ENCODE data around the gene DGCR6. TPM values are rescaled to one million over a fixed set of nuclear protein-coding genes. Genes with fewer than 3 reads are reported as not detected.
"Not testable (repeated sequence)": the region's sequence is repeated elsewhere in the genome, so short reads cannot be mapped to it uniquely, and the experiment has no call there.

DGCR6 gene
- total RNA-seq, result 10 to 100 TPM in 1 of 4 donors, 1 to 10 TPM in 3; 5.4 to 33.3 (median 7.9) TPM

DNA sequence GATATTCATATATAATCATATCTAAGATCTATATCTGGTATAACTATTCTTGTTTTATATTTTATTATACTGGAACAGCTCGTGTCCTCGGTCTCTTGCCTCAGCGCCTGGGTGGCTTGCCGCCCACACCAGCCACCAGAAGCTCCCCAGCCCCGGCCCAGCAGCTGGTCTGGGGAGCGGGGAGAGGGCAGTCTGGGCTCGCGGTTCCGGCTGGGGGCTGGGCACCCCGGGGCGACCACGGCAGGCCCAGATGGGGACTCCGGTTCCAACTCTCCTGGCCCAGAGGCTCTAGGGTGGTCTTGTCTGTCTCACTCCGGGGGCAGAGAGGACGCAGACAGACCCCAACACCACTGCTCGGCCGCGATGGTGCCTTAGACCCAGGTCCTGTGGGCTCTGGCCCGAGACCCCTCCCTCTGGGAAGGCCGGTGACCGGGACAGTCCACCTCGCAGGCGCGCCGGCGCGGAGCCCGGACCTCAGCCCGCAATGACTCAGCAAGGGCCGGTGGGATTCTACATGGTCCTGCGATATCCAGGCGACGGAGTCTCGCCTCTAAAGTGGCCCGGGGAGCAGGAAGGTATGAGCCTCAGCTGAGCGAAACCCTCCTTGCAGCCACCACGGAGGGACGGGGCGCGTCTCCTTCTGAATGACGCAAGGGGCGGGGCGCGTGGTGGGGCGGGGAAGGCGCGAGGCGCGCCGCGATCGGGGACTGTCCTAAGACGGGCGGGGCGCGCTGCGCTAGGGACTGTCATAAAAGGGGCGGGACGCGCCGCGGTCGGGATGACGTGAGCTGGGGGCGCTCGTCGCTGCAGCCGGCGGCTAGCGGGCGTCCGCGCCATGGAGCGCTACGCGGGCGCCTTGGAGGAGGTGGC lies at the start of gene DGCR6:
TSS of gene DGCR6 (plus strand) at position 781 of the 870 bp plus-strand sequence. CDS start at position 836, 55 bp downstream.
- intact Hi-C loops (cut with DNase I), result no loop called here
- no peaks in the 10 kb centered on the region for H3K27me3 ChIP-seq
- no peaks in the 10 kb centered on the region for H3K36me3 ChIP-seq
- peak in 1 of 2 donors; percentile 27 for DNase-seq
- no peak within 1 kb of the TSS for H3K4me3 ChIP-seq (replicated peaks in 1 of 3)
- H3K9me3 ChIP-seq, result no peaks in the 10 kb centered on the region
- no peaks in the 10 kb centered on the region for H3K4me1 ChIP-seq
- WGBS, 2 donors, result no CpG with 5 or more reads among the region's 77 CpGs
- no peak within 1 kb of the TSS for H3K27ac ChIP-seq
- TF ChIP-seq POLR2A (IDR thresholded peaks at IDR 0.05), result no peak
- TF ChIP-seq, protein P1, sequence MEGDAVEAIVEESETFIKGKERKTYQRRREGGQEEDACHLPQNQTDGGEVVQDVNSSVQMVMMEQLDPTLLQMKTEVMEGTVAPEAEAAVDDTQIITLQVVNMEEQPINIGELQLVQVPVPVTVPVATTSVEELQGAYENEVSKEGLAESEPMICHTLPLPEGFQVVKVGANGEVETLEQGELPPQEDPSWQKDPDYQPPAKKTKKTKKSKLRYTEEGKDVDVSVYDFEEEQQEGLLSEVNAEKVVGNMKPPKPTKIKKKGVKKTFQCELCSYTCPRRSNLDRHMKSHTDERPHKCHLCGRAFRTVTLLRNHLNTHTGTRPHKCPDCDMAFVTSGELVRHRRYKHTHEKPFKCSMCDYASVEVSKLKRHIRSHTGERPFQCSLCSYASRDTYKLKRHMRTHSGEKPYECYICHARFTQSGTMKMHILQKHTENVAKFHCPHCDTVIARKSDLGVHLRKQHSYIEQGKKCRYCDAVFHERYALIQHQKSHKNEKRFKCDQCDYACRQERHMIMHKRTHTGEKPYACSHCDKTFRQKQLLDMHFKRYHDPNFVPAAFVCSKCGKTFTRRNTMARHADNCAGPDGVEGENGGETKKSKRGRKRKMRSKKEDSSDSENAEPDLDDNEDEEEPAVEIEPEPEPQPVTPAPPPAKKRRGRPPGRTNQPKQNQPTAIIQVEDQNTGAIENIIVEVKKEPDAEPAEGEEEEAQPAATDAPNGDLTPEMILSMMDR (IDR thresholded peaks at IDR 0.05), result no peak

DNA sequence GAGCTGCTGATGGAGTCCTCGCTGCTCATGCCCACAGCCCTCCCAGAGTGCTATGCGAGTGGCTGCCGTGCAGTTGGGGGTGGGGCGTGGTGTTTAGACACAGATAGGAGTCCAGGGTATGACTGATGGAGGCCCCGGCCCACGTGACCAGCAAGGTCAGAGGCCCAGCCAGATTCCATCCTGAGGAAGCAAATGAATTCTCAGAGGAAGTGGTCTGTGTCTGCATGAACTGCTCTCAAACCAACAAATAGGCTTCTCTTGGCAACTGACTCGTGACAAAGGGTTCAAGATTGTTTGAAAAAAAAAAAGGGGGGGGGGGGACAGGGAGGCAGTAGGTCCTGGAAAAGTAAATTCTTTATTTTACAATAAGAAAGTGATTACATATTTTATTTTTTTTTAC lies 46.8 kb upstream of the DGCR6 start:
- H3K27me3 ChIP-seq; H3K4me1 ChIP-seq; H3K36me3 ChIP-seq; DNase-seq; H3K27ac ChIP-seq; H3K9me3 ChIP-seq; intact Hi-C loops (cut with DNase I); H3K4me3 ChIP-seq (replicated peaks in 1 of 3): not testable (repeated sequence)
- 0 to 31% methylated on average over 1 of the region's 7 CpGs for WGBS, 2 donors

DNA sequence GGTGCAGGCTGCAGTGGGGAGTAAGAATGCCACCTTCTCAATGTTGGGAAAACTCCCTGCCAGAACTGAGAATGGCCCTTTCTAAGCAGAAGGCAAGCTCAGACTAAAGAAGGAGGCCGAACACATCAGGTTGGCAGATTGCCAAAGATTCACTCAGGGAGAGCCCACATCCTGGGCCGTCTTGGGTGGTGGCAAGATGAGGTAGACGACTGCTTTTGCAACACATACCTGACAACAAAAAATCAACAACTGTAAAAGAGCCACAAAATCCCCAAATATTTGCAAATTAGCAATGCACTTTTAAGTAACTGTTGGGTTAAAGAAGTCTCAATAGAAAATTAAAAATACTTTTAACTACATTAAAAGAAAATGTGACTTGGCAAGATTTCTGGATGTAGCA lies 24.9 kb upstream of the DGCR6 start:
- H3K36me3 ChIP-seq; H3K27ac ChIP-seq; H3K4me1 ChIP-seq; intact Hi-C loops (cut with DNase I); H3K4me3 ChIP-seq (replicated peaks in 1 of 3); H3K27me3 ChIP-seq; H3K9me3 ChIP-seq: not testable (repeated sequence)
- WGBS, 2 donors, result 28 to 56% methylated on average over 3 of the region's 3 CpGs
- peak; percentile 1 to 5 for DNase-seq

DNA sequence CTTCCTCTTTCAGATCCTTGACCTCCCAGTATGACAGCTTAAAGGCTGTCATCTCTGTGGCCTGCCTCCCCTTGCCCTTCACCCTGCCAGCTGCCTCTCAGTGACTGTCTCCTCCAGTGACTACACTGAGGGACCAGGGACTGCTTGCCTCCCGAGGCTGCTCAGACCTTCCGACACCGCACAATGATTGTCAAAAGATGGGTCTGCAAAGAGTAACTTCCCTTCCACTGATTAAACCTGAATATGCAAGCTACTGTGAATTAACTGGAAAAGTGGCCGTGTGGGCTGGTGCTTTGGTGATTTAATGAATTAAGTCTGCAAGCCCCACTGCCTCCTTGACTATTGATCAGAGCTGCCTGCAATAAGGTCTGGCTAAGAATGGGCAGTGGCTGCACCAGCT lies 21.7 kb upstream of the DGCR6 start:
- H3K9me3 ChIP-seq; H3K4me3 ChIP-seq (replicated peaks in 1 of 3); H3K27me3 ChIP-seq; H3K27ac ChIP-seq; intact Hi-C loops (cut with DNase I); DNase-seq; H3K36me3 ChIP-seq; H3K4me1 ChIP-seq: not testable (repeated sequence)
- WGBS, 2 donors, result 74 to 85% methylated on average over 3 to 4 of the region's 4 CpGs

DNA sequence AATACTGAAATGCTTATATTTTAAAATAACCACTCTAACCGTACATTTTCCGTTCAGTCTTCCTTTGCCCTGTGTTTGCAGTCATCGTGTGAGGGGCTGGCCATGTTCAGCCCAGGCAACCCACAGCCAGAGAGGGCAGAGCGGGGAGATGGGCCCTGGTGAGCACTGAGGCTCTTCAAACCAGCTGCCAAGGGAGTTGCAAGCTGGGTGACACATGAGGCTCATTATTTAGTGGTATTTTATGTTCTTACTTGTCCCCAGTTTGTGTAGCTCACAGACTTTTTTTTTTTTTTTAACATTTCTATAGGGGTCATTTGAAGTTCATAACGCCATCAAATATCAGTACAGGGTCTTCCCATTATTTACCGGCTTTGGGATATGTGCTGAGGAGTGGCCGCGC lies 18.0 kb upstream of the DGCR6 start:
- H3K27ac ChIP-seq, result no peak overlapping the region
- H3K4me3 ChIP-seq (replicated peaks in 1 of 3), result no peak overlapping the region
- no peaks in the 10 kb centered on the region for H3K9me3 ChIP-seq
- H3K27me3 ChIP-seq, result no peaks in the 10 kb centered on the region
- DNase-seq, result no peak
- H3K4me1 ChIP-seq, result no peaks in the 10 kb centered on the region
- no peak for TF ChIP-seq POLR2A (IDR thresholded peaks at IDR 0.05)
- TF ChIP-seq, protein P1 (IDR thresholded peaks at IDR 0.05), result no peak
- no peaks in the 10 kb centered on the region for H3K36me3 ChIP-seq
- intact Hi-C loops (cut with DNase I), result no loop called here
- WGBS, 2 donors, result 92% methylated on average over 1 of the region's 8 CpGs; no CpG with 5 or more reads in 1 of the 2 donors

DNA sequence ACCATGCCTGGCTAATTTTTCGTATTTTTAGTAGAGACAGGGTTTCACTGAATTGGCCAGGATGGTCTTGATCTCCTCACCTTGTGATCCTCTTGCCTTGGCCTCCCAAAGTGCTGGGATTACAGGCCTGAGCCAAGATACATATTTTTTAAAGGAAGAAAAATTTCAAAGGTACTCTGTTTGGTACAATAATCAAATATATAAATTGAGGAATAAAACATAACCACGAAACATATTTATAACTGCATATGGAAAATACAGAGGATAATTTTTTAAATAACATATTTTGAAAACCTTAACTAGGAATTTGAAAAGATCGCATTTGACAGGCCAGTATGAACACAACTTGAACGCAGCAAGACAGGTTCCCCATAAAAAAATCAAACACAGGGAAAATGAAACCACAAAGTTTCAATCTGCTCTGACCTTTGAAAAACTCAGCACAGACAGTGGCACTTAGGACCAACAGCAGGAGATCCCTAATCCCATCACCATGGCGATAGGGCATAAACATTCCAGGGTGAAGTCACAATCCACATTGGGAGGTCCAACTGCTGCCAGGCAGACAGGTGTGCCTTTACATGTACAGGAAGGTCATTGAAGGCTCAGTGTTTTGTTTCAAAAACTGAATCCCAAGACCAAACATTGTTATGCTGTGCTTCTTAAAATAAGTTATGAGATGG lies 15.5 kb upstream of the DGCR6 start:
- H3K27me3 ChIP-seq; DNase-seq; intact Hi-C loops (cut with DNase I); H3K4me1 ChIP-seq; H3K4me3 ChIP-seq (replicated peaks in 1 of 3); H3K9me3 ChIP-seq; H3K36me3 ChIP-seq; H3K27ac ChIP-seq: not testable (repeated sequence)
- 92 to 100% methylated on average over 1 of the region's 5 CpGs for WGBS, 2 donors

DNA sequence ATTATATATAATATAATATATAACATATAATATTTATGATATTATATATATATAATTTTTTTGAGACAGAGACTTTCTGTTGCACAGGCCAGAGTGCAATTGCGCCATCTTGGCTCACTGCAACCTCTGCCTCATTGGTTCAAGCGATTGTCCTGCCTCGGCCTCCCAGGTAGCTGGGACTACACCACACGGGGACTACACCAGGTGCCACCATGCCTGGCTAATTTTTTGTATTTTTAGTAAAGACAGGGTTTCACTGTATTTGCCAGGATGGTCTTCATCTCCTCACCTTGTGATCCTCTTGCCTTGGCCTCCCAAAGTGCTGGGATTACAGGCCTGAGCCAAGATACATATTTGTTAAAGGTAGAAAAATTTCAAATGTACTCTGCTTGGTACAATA lies 12.3 kb upstream of the DGCR6 start:
- intact Hi-C loops (cut with DNase I); H3K9me3 ChIP-seq; DNase-seq; H3K4me1 ChIP-seq; H3K36me3 ChIP-seq; H3K27me3 ChIP-seq; H3K27ac ChIP-seq; H3K4me3 ChIP-seq (replicated peaks in 1 of 3): not testable (repeated sequence)
- no CpG with 5 or more reads among the region's 4 CpGs for WGBS, 2 donors

DNA sequence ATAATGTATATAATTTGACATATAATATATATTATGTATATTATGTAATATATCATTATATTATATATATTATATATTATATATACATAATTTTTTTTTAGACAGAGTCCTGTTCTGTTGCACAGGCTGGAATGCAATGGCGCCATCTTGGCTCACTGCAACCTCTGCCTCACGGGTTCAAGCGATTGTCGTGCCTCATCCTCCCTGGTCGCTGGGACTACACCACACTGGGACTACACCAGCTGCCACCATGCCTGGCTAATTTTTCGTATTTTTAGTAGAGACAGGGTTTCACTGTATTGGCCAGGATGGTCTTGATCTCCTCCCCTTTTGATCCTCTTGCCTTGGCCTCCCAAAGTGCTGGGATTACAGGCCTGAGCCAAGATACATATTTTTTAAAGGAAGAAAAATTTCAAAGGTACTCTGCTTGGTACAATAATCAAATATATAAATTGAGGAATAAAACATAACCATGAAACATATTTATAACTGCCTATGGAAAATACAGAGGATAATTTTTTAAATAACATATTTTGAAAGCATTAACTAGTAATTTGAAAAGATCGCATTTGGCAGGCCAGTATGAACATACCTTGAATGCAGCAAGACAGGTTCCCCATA lies 10.0 kb upstream of the DGCR6 start:
- H3K36me3 ChIP-seq; H3K27me3 ChIP-seq; H3K4me1 ChIP-seq; intact Hi-C loops (cut with DNase I); H3K4me3 ChIP-seq (replicated peaks in 1 of 3); H3K9me3 ChIP-seq; H3K27ac ChIP-seq: not testable (repeated sequence)
- peak in 1 of 2 donors; percentile 6 for DNase-seq
- WGBS, 2 donors, result 79 to 98% methylated on average over 6 of the region's 7 CpGs

DNA sequence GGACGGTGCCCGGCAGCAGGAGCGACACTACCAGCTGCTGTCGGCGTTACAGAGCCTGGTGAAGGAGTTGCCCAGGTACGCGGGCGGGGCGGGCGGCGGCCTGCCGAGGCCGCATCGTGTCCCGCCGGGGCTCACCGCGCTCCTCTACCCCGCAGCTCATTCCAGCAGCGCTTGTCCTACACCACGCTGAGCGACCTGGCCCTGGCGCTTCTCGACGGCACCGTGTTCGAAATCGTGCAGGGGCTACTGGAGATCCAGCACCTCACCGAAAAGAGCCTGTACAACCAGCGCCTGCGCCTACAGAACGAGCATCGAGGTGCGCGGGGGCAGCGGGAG lies 258 bp downstream of the DGCR6 start:
- H3K4me3 ChIP-seq (replicated peaks in 1 of 3); H3K27ac ChIP-seq; H3K27me3 ChIP-seq; intact Hi-C loops (cut with DNase I); H3K9me3 ChIP-seq; DNase-seq; H3K36me3 ChIP-seq; H3K4me1 ChIP-seq: not testable (repeated sequence)
- WGBS, 2 donors, result no CpG with 5 or more reads among the region's 36 CpGs
